ENCODE measurements around the gene DEFB124.

GRCh38 chr20:31488115-31488514 is 13.2 kb upstream of the DEFB124 start:
- TF ChIP-seq CTCF (IDR thresholded peaks at IDR 0.05; ENCODE audit: low read depth, low read length), result no peak
- no peak for TF ChIP-seq EZH2phosphoT487 (IDR thresholded peaks at IDR 0.05; ENCODE audit: low read depth)
